HG02938 (cell line): ENCODE measurements around the gene ADGRE3.

ENCODE experiments used
- ATAC-seq: cut with Tn5 transposase; IDR thresholded peaks from one replicate; pipeline ENCODE4 v1.9.1; 2021; ENCODE audit warnings: mild to moderate bottlenecking, moderate library complexity; ENCODE audit not compliant: unreplicated experiment

The ADGRE3 gene, protein sequence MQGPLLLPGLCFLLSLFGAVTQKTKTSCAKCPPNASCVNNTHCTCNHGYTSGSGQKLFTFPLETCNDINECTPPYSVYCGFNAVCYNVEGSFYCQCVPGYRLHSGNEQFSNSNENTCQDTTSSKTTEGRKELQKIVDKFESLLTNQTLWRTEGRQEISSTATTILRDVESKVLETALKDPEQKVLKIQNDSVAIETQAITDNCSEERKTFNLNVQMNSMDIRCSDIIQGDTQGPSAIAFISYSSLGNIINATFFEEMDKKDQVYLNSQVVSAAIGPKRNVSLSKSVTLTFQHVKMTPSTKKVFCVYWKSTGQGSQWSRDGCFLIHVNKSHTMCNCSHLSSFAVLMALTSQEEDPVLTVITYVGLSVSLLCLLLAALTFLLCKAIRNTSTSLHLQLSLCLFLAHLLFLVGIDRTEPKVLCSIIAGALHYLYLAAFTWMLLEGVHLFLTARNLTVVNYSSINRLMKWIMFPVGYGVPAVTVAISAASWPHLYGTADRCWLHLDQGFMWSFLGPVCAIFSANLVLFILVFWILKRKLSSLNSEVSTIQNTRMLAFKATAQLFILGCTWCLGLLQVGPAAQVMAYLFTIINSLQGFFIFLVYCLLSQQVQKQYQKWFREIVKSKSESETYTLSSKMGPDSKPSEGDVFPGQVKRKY

DNA sequence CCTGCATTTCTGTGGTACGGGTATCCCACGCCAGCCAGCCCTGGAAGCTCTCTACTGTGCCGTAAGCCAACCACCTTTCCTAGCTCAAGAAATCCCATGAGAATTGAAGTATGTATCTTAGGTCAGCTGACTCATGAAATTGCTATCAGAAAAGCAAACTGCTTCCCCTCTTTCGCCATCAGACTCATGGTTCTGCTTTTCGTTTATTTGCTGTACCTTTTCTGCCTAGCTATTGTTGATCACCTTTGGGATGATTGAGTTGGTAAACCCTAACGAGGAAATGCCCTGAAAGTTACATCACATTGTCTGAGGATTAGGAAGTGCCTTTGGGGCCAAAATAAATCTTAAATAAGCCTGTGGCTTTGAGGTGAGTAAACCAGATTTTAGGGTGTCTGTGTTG, at the start of gene ADGRE3:
ADGRE3 (minus strand) TSS at position 81 of the 400 bp plus-strand sequence; CDS start at position 7, 74 bp downstream.
- no peak for ATAC-seq

DNA sequence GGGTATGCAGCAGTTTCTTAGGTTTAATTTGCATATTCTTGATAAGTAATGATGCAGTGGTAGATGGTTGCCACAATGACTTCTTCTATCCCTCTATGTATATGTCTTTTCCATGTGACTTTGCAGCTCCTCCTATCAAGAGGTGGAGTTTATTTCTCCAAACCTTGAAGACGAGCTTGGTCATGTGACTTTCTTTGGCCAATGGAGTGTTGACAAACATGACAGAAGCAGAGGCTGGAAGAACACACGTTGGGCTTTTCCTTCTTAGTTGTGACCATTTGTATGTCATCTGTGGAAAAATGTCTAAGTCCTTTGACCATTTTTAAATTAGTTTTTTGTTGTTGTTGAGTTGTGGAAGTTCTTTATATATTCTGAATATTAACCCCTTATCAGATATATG, 47.5 kb upstream of the ADGRE3 start:
- no peak for ATAC-seq

DNA sequence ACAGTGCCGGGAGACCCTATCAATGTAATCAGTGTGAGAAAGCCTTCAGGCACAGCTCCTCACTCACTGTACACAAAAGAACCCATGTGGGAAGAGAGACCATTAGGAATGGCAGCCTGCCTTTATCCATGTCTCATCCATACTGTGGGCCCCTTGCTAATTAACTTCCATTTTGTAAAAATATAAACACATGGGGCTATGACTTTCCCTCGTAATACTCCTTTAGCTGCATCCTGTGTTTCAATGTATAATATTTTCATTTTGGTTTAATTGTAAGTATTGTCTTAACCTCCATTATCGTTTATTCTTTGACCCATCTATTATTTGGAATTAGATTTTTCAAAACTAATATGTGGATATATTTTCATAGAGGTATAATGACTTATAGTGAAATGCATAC, 44.5 kb upstream of the ADGRE3 start:
- ATAC-seq = no peak

DNA sequence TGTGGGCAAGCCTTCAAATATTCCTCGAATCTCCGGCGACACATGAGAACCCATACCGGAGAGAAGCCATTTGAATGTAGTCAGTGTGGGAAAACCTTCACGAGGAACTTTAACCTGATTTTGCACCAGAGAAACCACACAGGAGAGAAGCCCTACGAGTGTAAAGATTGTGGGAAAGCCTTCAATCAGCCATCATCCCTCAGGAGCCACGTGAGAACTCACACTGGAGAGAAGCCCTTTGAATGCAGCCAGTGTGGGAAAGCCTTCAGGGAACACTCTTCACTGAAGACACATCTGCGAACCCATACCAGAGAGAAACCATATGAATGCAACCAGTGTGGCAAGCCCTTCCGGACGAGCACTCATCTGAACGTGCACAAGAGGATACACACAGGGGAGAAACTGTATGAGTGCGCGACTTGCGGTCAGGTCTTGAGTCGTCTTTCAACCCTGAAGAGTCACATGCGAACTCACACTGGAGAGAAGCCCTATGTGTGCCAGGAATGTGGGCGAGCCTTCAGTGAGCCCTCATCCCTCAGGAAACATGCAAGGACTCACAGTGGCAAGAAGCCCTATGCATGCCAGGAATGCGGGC, 44.0 kb upstream of the ADGRE3 start:
- ATAC-seq = no peak

DNA sequence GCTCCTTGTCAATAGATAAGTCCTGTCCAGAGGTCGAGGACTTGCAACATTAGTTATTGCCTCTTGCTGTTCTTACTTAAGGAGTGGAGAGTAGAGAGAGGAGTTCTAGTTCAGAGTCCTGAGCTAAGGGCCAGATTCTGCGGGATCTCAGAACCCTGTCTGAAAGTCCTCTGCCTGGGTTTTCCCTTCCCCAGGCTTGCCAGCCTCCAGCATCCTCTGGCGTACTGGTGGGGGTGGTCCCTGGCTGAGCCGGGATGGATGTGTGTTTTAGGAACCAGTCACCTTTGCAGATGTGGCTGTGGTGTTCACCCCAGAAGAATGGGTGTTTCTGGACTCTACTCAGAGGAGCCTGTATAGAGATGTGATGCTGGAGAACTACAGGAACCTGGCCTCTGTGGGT, 41.2 kb upstream of the ADGRE3 start:
- no peak for ATAC-seq

DNA sequence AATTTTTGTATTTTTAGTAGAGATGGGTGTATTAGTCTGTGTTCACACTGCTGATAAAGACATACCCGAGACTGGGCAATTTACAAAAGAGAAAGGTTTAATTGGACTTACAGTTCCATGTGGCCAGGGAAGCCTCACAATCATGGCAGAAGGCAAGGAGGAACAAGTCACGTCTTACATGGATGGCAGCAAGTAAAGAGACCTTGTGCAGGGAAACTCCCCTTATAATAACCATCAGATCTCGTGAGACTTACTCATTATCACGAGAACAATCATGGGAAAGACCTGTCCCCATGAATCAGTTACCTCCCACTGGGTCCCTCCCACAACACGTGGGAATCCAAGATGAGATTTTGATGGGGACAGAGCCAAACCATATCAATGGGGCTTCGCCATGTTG, 29.8 kb upstream of the ADGRE3 start:
- no peak for ATAC-seq

DNA sequence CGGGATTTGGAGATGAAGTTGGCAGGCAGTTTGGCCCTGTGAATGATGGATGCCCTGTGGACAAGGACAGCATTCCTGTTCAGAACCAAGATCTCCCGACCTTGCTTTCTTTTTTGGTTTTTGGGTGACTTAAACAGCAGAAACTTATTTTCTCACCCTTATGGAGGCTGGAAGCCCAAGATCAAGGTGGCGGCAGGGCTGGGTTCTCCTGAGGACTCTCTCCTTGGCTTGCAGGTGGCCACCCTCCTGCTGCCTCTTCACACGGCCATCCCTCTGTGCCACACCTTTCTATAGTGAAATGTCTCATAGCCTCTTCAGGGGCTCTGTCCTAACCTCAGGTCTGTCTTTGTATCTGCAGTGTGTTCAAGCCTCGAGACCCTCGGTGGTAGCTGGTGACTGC, 29.2 kb upstream of the ADGRE3 start:
- no peak for ATAC-seq

DNA sequence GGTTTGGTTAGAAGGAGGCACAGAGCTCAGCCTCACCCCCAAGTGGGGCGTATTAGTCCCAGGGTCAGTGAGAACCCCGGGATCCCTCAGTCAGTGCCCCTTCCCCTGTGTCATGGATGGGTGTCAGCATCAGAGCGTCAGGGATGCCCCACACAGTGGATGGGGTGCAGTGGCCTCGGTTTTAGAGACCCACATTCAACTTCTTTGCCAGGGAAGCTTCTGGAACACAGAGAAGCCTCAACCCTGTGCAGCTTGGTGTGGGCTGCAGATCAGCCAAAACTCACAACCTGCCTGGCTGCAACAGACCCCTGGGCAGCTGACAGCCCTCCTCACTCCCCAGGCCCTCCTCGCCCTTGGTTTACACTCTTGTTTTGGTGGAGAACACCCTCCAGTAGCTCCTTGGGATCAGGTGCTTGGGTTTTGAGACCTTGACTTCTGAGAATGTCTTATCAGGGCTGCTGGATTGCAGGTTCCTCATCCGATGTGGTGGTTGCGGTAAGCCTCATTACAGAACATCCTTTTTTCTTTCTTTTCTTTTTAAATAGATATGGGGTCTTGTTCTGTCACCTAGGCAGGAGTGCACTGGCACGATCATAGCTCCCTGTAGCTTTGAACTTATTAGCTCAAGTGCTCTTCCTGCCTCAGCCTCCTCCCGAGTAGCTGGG, 26.2 kb upstream of the ADGRE3 start:
- no peak for ATAC-seq

DNA sequence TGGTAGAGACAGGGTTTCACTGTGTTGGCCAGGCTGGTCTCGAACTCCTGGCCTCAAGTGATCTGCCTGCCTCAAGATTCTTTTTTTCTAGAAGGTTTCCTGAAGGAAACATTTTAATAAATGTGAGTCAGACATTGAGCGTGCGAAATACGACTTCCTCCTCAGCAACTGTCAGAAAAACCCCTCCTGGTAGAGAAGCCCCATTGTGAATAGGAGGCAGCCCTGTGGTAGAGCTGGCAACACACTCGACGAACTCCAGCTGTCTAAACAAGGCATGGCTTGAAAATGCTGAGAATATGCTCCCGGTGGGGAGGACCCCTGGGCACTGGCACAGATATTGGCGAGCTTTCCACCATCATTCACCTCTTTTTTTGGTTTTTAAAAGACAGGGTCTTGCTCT, 25.0 kb upstream of the ADGRE3 start:
- ATAC-seq = no peak

DNA sequence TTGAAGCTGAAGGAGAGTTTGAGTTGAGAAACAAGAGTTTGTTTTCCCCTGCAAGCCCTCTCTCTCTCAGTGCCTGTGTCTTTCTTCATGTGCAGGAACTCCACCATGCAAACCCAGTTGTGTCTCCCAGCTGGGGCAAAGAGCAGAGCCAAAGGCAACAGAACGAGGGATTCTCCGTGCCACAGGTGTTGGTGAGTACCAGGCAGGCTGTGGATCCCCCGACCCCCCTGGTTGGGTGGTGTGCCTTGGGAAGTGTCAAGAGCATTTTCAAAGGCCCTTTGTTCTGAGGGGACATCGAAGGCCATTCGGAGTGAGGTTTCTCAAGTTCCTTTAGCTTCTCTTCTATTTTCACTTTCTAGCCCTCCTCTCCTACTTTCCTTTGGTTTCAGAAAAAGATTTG, 20.8 kb upstream of the ADGRE3 start:
- ATAC-seq = no peak

DNA sequence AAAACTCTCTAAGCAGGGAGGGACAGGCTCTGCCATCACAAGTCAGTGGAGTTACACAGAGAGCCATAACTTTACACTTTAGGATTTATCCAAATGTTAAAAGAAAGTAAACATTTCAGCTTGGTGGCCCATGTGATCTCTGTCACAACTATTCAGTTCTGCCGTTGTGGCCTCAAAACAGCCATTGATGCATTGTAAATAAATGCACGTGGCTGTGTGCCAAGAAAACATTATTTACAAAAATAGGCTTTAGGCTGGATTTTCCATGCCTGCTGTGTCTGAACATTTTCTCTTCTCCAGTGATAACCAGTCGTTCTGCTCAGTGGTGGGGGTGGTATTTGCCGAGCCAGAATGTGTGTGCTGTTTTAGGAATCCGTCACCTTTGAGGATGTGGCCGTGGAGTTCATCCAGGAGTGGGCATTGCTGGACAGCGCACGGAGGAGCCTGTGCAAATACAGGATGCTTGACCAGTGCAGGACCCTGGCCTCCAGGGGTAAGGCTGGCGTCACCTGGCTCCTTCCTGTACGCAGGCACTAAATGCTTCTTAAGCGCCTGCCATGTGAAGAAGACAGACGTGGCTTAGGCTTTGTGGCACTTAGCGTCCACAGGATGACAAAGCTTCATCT, 20.1 kb upstream of the ADGRE3 start:
- ATAC-seq = no peak

DNA sequence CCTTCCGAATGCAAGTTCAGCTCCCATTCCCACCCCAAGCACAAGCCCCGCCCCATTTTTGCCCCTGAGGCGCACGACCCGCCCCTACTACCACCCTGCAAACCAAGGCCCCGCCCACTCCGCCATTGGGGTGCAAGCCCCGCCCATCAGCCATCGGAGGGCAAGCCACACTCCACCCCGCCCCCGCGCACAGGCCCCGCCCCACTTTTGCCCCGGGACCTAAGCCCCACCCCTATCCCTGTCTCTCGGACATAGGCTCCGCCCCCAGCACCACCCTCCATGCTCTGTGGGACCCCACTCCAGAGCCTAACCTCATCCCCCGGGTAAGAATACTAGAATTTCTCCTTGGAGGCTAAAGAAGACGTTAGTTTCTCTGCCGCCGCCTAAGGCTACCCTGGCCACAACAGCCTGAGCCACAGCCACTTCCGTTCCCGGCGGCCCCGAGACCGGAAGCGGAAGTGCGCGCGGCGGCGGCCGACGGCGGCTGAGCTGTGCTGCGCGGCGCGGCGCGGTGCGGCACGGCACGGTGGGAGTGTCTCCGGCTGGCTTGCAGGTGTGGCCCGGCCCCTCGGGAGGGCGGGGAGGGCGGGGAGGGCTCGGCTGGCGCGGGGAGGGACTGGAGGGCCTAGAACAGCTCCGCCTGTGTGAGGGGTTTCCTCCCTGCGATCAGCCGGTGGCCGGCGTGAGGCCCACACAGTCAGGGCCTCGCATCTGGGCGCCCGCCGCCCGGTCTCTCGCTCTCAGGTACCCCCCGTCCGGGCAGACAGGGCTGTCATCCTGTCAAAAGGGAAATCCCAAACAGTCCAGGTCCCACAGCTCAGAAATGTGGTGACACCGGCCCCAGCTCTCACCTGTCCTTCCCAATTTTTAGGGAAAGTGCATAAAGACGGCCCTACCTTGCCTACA, 15.2 kb upstream of the ADGRE3 start, which contains the start of gene ZNF333:
ZNF333 (plus strand) TSS at position 451 of the 906 bp plus-strand sequence. CDS start 3,444 bp downstream, outside the sequence.
- peak; percentile 81 for ATAC-seq

DNA sequence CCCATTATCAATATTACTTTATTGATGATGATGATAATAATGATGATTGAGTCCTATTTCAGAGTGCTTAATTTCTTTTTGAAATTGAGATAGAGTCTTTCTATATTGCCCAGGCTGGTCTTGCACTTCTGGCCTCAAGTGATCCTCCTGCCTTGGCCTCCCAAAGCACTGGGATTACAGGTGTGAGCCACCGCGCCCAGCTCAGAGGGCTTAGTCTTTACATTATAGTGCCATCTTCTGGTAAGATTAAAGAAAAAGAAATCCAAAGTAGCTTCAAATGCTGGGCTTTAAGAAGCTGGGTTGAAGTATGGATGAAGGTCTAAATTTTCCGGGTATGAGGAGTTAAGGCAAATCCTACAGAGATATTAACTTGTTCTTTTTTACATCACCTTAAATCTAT, 11.8 kb upstream of the ADGRE3 start:
- no peak for ATAC-seq

DNA sequence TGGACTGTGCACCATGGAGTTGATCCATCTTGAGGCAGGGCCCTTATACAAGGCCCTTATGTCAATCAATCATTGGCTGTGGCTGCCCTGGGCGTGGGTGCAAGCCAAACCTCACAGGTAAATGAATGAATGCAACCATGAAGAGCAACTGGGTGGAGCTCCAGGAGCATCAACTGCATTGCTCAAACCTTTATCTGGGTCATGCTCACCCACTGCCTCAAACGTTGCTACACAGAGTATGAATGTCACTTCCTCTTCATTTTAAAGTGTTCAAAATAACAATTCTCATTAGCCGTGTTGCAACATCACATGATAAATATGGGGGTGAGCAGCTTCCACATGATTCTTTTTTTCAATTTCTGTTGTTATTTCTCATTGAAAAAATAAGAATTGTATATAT, 8.8 kb upstream of the ADGRE3 start:
- no peak for ATAC-seq

DNA sequence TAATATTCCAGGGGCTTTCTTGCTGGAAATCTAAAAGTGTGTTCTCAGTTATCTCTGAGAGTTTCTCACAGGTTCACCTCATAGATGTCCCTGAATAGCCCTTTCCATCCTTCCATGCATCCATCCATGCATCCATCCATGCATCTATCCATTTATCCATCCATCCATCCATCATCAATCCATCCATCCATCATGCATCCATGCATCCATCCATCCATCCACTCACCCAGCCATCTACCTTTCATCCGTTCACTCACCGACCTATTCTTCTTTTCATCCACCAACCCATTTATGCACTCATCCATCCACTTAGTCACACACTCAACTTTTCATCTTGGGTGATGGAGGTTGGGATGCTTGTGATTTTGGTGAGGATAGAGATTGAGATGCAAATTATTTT, 7.4 kb upstream of the ADGRE3 start:
- ATAC-seq = no peak

DNA sequence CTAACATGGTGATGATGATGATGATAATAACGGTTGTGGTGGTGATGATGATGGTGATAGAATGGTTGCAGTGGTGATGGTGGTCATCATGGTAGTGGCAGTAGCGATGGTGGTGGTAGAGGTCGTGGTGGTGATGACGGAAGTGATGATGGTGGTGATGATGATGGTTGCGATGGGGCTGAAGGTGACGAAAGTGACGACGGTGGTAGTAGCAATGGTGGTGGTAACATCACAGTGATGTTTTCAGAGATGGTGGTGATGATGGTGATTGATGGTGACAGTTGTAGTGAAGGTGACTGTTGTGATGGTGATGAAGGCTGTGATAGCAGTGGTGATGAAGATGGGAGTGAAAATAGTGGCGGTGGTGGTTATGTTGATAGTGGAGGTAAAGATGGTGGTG, 3.6 kb upstream of the ADGRE3 start:
- ATAC-seq = no peak

DNA sequence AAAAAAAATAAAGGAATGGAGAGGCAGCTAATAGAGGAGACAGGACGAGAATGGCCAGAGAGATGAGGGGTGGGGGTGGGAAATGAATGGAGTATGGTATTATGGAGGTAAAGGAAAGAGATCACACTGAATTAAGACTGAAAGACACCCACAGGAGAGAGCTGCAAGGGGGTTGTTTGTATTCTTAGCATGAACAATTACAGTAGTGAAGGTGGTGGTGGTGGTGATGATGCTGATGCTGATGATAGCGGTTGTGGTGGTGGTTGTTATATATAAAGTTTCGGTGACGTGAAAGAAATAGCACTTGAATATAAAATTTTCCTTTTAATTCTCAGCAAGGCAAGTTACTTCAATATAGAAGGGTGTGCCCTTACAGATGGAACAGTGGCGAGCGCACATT, 2.8 kb upstream of the ADGRE3 start:
- ATAC-seq = no peak

DNA sequence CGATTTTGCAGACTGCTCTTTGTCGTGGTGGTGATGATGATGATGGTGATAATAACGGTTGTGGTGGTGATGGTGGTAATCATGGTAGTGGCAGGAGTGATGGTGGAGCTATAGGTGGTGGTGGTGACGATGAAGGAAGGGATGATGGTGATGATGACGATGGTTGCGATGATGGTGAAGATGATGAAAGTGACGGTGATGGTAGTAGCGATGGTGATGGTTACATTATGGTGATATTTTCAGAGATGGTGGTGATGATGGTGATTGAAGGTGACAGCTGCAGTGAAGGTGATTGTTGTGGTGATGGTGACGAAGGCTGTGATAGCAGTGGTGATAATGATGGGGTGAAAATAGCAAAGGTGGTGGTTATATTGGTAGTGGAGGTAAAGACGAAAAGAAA, 2.1 kb upstream of the ADGRE3 start:
- ATAC-seq = no peak

DNA sequence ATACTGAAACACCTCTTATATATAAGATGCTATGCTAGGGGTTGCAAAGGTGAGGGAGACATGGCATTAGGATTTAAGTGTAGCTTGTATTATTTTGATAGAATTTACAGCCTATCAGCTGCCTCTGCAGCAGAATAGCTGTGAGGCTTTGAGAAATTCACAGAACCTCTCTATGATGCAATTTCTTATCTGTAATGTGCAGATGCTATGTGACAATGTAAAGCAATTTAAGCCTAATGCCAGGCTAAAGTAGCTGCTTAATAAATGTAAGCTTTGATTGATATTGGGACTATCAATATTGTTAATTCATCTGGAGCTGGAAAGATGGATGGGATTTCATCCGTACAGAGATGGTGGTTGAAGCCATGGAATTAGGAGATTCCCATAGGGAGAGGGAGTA, 1.6 kb downstream of the ADGRE3 start:
- ATAC-seq = no peak
